ENCODE measurements around the gene HCN3.

DNA sequence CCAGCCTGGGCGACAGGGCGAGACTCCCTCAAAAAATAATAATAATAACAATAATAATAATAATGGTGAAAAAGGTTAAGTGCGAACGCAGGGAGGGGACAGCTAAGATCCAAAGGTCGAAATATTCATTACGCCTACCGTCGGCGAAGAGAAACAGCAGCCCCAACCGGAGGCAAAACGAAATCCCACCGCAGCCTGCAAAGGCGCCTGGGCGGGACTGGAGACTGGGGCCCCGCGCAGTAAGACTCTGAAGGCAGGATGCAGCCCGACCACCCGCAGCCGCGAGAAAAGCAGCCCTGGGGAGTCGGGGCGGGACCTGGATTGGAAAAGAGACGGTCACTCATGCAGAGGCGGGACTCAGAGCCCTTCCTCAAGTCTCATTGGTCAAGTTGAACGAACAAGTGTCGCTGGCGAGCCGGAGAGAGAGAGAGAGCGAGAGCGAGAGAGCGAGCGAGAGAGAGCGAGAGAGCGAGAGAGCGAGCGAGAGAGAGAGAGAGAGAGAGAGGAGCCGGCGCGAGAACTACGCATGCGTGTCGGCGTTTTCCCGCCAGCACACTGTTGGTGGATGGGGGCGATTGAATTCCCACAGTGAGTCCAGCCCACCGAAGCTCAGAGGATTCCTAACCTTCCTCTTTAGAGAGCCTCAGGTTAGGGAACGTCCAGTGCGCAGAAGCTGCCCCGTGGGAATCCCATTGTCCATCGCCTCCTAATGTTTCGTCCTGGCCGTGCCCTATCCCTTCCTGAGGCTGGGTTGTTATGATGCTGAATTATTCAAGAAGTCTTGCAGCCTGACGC lies 32.7 kb upstream of the HCN3 start:
- TF ChIP-seq, protein P1, sequence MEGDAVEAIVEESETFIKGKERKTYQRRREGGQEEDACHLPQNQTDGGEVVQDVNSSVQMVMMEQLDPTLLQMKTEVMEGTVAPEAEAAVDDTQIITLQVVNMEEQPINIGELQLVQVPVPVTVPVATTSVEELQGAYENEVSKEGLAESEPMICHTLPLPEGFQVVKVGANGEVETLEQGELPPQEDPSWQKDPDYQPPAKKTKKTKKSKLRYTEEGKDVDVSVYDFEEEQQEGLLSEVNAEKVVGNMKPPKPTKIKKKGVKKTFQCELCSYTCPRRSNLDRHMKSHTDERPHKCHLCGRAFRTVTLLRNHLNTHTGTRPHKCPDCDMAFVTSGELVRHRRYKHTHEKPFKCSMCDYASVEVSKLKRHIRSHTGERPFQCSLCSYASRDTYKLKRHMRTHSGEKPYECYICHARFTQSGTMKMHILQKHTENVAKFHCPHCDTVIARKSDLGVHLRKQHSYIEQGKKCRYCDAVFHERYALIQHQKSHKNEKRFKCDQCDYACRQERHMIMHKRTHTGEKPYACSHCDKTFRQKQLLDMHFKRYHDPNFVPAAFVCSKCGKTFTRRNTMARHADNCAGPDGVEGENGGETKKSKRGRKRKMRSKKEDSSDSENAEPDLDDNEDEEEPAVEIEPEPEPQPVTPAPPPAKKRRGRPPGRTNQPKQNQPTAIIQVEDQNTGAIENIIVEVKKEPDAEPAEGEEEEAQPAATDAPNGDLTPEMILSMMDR (IDR thresholded peaks at IDR 0.05), result peak in 2 of 3 donors; percentile 75 to 98
- peak in 1 of 2 donors; percentile 78 for TF ChIP-seq POLR2A (IDR thresholded peaks at IDR 0.05)

Data from lower leg skin (tissue), 3 donors.